Measurements from ENCODE around the gene CMBL. TPM values are rescaled to one million over a fixed set of nuclear protein-coding genes. Genes with fewer than 3 reads are reported as not detected.

CMBL gene
- total and polyA plus RNA-seq, 2 of the 13 experiments (the other 11 are each of a cell fraction or from before 2014, with no cell fraction given) = 11.5 to 17.0 TPM

DNA sequence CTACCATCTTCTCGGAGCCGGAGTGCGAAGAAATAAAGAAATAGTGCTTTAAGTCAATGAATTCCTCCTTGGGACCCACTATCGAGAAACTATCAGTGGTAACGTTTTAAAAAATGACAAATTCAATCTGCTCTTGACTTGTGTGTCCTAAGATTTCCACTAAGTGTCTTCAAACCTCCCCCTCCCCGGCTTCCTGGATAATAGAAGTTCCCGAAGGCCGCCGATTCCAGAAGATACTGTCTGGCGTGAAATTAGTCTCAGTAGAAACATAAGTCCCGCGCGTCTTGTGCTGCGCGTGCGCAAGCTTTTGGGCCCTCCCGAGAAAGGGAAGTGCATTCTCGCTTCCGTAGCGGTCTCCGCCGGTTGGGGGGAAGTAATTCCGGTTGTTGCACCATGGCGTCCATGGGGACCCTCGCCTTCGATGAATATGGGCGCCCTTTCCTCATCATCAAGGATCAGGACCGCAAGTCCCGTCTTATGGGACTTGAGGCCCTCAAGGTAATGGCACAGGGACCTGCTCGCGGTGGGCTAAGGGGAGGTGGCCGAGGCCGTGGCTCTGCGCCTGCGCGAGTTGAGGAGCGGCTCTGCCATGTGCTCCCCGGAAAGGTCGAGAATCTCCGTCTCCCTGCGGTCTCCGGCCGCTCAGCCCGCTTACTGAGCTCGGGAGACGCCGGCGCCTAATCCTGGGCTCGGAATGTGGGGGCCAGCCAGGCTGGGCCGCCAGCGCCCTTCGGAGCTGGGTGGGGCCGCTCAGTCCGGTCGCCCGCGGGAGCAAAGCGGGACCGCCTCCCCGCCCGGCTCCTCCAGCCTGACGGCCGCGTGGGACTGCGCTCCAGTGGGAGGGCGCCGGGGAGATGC lies 57.5 kb downstream of the CMBL start, which contains the start of gene CCT5 (continued):
- no peak for TF ChIP-seq ZNF446 (CRISPR knock-in tag; IDR thresholded peaks at IDR 0.05)
- TF ChIP-seq ZNF138 (CRISPR knock-in tag; IDR thresholded peaks at IDR 0.05; ENCODE audit: low read depth) = no peak
- TF ChIP-seq SOX5 (CRISPR knock-in tag; IDR thresholded peaks at IDR 0.05; ENCODE audit: borderline replicate concordance) = no peak
- 0 out of 2 replicates have a peak, but pooled peaks have one; percentile 59 for TF ChIP-seq TGIF2 (CRISPR knock-in tag; IDR thresholded peaks at IDR 0.05)
- TF ChIP-seq, protein P1, sequence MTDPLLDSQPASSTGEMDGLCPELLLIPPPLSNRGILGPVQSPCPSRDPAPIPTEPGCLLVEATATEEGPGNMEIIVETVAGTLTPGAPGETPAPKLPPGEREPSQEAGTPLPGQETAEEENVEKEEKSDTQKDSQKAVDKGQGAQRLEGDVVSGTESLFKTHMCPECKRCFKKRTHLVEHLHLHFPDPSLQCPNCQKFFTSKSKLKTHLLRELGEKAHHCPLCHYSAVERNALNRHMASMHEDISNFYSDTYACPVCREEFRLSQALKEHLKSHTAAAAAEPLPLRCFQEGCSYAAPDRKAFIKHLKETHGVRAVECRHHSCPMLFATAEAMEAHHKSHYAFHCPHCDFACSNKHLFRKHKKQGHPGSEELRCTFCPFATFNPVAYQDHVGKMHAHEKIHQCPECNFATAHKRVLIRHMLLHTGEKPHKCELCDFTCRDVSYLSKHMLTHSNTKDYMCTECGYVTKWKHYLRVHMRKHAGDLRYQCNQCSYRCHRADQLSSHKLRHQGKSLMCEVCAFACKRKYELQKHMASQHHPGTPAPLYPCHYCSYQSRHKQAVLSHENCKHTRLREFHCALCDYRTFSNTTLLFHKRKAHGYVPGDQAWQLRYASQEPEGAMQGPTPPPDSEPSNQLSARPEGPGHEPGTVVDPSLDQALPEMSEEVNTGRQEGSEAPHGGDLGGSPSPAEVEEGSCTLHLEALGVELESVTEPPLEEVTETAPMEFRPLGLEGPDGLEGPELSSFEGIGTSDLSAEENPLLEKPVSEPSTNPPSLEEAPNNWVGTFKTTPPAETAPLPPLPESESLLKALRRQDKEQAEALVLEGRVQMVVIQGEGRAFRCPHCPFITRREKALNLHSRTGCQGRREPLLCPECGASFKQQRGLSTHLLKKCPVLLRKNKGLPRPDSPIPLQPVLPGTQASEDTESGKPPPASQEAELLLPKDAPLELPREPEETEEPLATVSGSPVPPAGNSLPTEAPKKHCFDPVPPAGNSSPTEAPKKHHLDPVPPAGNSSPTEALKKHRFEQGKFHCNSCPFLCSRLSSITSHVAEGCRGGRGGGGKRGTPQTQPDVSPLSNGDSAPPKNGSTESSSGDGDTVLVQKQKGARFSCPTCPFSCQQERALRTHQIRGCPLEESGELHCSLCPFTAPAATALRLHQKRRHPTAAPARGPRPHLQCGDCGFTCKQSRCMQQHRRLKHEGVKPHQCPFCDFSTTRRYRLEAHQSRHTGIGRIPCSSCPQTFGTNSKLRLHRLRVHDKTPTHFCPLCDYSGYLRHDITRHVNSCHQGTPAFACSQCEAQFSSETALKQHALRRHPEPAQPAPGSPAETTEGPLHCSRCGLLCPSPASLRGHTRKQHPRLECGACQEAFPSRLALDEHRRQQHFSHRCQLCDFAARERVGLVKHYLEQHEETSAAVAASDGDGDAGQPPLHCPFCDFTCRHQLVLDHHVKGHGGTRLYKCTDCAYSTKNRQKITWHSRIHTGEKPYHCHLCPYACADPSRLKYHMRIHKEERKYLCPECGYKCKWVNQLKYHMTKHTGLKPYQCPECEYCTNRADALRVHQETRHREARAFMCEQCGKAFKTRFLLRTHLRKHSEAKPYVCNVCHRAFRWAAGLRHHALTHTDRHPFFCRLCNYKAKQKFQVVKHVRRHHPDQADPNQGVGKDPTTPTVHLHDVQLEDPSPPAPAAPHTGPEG (CRISPR knock-in tag; IDR thresholded peaks at IDR 0.05) = no peak; the same call in 1 of the 2 replicates
- 0 out of 2 replicates have a peak, but pooled peaks have one; percentile 4 for TF ChIP-seq ZMYM4 (CRISPR knock-in tag; IDR thresholded peaks at IDR 0.05)
- TF ChIP-seq, protein P2, sequence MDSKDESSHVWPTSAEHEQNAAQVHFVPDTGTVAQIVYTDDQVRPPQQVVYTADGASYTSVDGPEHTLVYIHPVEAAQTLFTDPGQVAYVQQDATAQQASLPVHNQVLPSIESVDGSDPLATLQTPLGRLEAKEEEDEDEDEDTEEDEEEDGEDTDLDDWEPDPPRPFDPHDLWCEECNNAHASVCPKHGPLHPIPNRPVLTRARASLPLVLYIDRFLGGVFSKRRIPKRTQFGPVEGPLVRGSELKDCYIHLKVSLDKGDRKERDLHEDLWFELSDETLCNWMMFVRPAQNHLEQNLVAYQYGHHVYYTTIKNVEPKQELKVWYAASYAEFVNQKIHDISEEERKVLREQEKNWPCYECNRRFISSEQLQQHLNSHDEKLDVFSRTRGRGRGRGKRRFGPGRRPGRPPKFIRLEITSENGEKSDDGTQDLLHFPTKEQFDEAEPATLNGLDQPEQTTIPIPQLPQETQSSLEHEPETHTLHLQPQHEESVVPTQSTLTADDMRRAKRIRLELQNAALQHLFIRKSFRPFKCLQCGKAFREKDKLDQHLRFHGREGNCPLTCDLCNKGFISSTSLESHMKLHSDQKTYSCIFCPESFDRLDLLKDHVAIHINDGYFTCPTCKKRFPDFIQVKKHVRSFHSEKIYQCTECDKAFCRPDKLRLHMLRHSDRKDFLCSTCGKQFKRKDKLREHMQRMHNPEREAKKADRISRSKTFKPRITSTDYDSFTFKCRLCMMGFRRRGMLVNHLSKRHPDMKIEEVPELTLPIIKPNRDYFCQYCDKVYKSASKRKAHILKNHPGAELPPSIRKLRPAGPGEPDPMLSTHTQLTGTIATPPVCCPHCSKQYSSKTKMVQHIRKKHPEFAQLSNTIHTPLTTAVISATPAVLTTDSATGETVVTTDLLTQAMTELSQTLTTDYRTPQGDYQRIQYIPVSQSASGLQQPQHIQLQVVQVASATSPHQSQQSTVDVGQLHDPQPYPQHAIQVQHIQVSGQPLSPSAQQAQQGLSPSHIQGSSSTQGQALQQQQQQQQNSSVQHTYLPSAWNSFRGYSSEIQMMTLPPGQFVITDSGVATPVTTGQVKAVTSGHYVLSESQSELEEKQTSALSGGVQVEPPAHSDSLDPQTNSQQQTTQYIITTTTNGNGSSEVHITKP (CRISPR knock-in tag; IDR thresholded peaks at IDR 0.05; ENCODE audit: low read depth) = peak; percentile 99
- TF ChIP-seq, protein P3, sequence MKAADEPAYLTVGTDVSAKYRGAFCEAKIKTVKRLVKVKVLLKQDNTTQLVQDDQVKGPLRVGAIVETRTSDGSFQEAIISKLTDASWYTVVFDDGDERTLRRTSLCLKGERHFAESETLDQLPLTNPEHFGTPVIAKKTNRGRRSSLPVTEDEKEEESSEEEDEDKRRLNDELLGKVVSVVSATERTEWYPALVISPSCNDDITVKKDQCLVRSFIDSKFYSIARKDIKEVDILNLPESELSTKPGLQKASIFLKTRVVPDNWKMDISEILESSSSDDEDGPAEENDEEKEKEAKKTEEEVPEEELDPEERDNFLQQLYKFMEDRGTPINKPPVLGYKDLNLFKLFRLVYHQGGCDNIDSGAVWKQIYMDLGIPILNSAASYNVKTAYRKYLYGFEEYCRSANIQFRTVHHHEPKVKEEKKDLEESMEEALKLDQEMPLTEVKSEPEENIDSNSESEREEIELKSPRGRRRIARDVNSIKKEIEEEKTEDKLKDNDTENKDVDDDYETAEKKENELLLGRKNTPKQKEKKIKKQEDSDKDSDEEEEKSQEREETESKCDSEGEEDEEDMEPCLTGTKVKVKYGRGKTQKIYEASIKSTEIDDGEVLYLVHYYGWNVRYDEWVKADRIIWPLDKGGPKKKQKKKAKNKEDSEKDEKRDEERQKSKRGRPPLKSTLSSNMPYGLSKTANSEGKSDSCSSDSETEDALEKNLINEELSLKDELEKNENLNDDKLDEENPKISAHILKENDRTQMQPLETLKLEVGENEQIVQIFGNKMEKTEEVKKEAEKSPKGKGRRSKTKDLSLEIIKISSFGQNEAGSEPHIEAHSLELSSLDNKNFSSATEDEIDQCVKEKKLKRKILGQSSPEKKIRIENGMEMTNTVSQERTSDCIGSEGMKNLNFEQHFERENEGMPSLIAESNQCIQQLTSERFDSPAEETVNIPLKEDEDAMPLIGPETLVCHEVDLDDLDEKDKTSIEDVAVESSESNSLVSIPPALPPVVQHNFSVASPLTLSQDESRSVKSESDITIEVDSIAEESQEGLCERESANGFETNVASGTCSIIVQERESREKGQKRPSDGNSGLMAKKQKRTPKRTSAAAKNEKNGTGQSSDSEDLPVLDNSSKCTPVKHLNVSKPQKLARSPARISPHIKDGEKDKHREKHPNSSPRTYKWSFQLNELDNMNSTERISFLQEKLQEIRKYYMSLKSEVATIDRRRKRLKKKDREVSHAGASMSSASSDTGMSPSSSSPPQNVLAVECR (CRISPR knock-in tag; IDR thresholded peaks at IDR 0.05; ENCODE audit: borderline replicate concordance) = peak; percentile 82
- TF ChIP-seq ZBTB7B (CRISPR knock-in tag; IDR thresholded peaks at IDR 0.05) = 0 out of 2 replicates have a peak, but pooled peaks have one; percentile 34
- peak; percentile 67 for TF ChIP-seq PHF20 (CRISPR knock-in tag; IDR thresholded peaks at IDR 0.05)
- peak; percentile 44; the same call in 1 of the 2 replicates for TF ChIP-seq CEBPB (IDR thresholded peaks at IDR 0.05; ENCODE audit: borderline replicate concordance, low read depth, low read length)

All from HepG2 (cell line).